Mucosa of rectum (tissue), 2 donors: ENCODE measurements around the gene ARRDC4.
"Not testable (repeated sequence)": the region's sequence is repeated elsewhere in the genome, so short reads cannot be mapped to it uniquely, and the experiment has no call there.

Experiments
- H3K27ac ChIP-seq, 2 donors: one replicate each; pipeline ENCODE4 v1.7.0; 2013; ENCODE audit warnings: inconsistent platforms in 2 of 2, low read depth in 2 of 2, low read length in 2 of 2
- H3K27me3 ChIP-seq, 2 donors: one replicate each; pipeline ENCODE4 v1.7.0; 2013; ENCODE audit warnings: low read length in 2 of 2; ENCODE audit not compliant: control insufficient read depth in 2 of 2, insufficient read depth in 2 of 2
- H3K36me3 ChIP-seq, 2 donors: one replicate each; pipeline ENCODE4 v1.7.0; 2013; ENCODE audit warnings: low read length in 2 of 2; ENCODE audit not compliant: control insufficient read depth in 2 of 2, insufficient read depth in 2 of 2
- H3K4me1 ChIP-seq, 2 donors: one replicate each; pipeline ENCODE4 v1.7.0; 2013; ENCODE audit warnings: low read length in 2 of 2, mild to moderate bottlenecking in 1 of 2; ENCODE audit not compliant: control insufficient read depth in 2 of 2, insufficient read depth in 2 of 2
- H3K4me3 ChIP-seq, 2 donors: one replicate each; pipeline ENCODE4 v1.7.0; 2013; ENCODE audit warnings: low read length in 2 of 2
- H3K9ac ChIP-seq, 2 donors: one replicate each; pipeline ENCODE4 v1.7.0; 2013; ENCODE audit warnings: low read length in 2 of 2, low read depth in 1 of 2, mild to moderate bottlenecking in 1 of 2
- H3K9me3 ChIP-seq, 2 donors: one replicate each; pipeline ENCODE4 v1.7.0; 2013; ENCODE audit warnings: low read length in 2 of 2; ENCODE audit not compliant: control insufficient read depth in 2 of 2
- donor health status: healthy.
- donor health status: Normal muscosa, but diverticular disease.

Gene ARRDC4

GRCh38 chr15:97978401-97979139, 18.1 kb downstream of the ARRDC4 start:
- Histone ChIP-seq H3K4me1 (no peaks in the 10 kb centered on the region), H3K9ac (no peak overlapping the region), H3K9me3 (no peaks in the 10 kb centered on the region), H3K4me3 (no peak overlapping the region), H3K36me3 (peaks cover 5% of the 10 kb centered on the region in 2 donors), H3K27me3 (no peaks in the 10 kb centered on the region), H3K27ac (no peak overlapping the region)

- Histone ChIP-seq H3K9ac (no peak overlapping the region), H3K36me3 (peaks cover 1 to 2% of the 10 kb centered on the region in 2 donors), H3K27ac (no peak overlapping the region), H3K4me3 (no peak overlapping the region), H3K27me3 (no peaks in the 10 kb centered on the region), H3K4me1 (no peaks in the 10 kb centered on the region), H3K9me3 (no peaks in the 10 kb centered on the region)
Observed at GRCh38 chr15:97979140-97979520, 18.6 kb downstream of the ARRDC4 start.

- H3K27ac ChIP-seq = no peak overlapping the region
- H3K9me3 ChIP-seq = no peaks in the 10 kb centered on the region
- no peaks in the 10 kb centered on the region for H3K4me1 ChIP-seq
- no peaks in the 10 kb centered on the region for H3K36me3 ChIP-seq
- no peak overlapping the region for H3K9ac ChIP-seq
- no peak overlapping the region for H3K4me3 ChIP-seq
- no peaks in the 10 kb centered on the region for H3K27me3 ChIP-seq
Observed at GRCh38 chr15:97981058-97981457, 20.6 kb downstream of the ARRDC4 start.

- H3K4me3 ChIP-seq = no peak overlapping the region
- no peak overlapping the region for H3K27ac ChIP-seq
- H3K27me3 ChIP-seq = no peaks in the 10 kb centered on the region
- H3K9me3 ChIP-seq = no peaks in the 10 kb centered on the region
- no peak overlapping the region for H3K9ac ChIP-seq
- no peaks in the 10 kb centered on the region for H3K4me1 ChIP-seq
- no peaks in the 10 kb centered on the region for H3K36me3 ChIP-seq
Observed at GRCh38 chr15:97981758-97982157, 21.3 kb downstream of the ARRDC4 start.

GRCh38 chr15:97984157-97984556, 23.7 kb downstream of the ARRDC4 start:
- H3K9me3 ChIP-seq = no peaks in the 10 kb centered on the region
- H3K4me1 ChIP-seq = no peaks in the 10 kb centered on the region
- H3K27me3 ChIP-seq = no peaks in the 10 kb centered on the region
- no peak overlapping the region for H3K27ac ChIP-seq
- no peak overlapping the region for H3K4me3 ChIP-seq
- no peaks in the 10 kb centered on the region for H3K36me3 ChIP-seq
- no peak overlapping the region for H3K9ac ChIP-seq

- not testable (repeated sequence) for H3K9ac ChIP-seq, H3K27ac ChIP-seq
Observed at GRCh38 chr15:97985979-97986378, 25.5 kb downstream of the ARRDC4 start.

GRCh38 chr15:97986781-97987180, 26.3 kb downstream of the ARRDC4 start:
- Histone ChIP-seq H3K36me3 (no peaks in the 10 kb centered on the region), H3K4me1 (no peaks in the 10 kb centered on the region), H3K9ac (no peak overlapping the region), H3K27ac (no peak overlapping the region), H3K9me3 (no peaks in the 10 kb centered on the region), H3K27me3 (no peaks in the 10 kb centered on the region), H3K4me3 (no peak overlapping the region)

More at GRCh38 chr15:97985979-97986378, 25.5 kb downstream of the ARRDC4 start:
- H3K27me3 ChIP-seq, H3K9me3 ChIP-seq, H3K4me1 ChIP-seq, H3K4me3 ChIP-seq, H3K36me3 ChIP-seq: not testable (repeated sequence)

- Histone ChIP-seq H3K4me3 (no peak overlapping the region), H3K27me3 (no peaks in the 10 kb centered on the region), H3K27ac (no peak overlapping the region), H3K36me3 (no peaks in the 10 kb centered on the region), H3K9ac (no peak overlapping the region), H3K9me3 (no peaks in the 10 kb centered on the region), H3K4me1 (no peaks in the 10 kb centered on the region)
Observed at GRCh38 chr15:97989299-97989698, 28.8 kb downstream of the ARRDC4 start.

- Histone ChIP-seq H3K27ac (no peak overlapping the region), H3K9me3 (no peaks in the 10 kb centered on the region), H3K36me3 (no peaks in the 10 kb centered on the region), H3K9ac (no peak overlapping the region), H3K4me1 (peaks cover 0 to 16% of the 10 kb centered on the region in 2 donors), H3K27me3 (no peaks in the 10 kb centered on the region), H3K4me3 (no peak overlapping the region)
Observed at GRCh38 chr15:97991972-97992541, 31.6 kb downstream of the ARRDC4 start.

GRCh38 chr15:97992823-97993222, 32.3 kb downstream of the ARRDC4 start:
- Histone ChIP-seq H3K36me3 (no peaks in the 10 kb centered on the region), H3K4me1 (peaks cover 0 to 16% of the 10 kb centered on the region in 2 donors), H3K9me3 (no peaks in the 10 kb centered on the region), H3K27ac (no peak overlapping the region), H3K27me3 (no peaks in the 10 kb centered on the region), H3K9ac (no peak overlapping the region), H3K4me3 (no peak overlapping the region)
